GM18511 (cell line): Measurements from ENCODE around the gene JPH3.

ENCODE experiments used
- ATAC-seq: cut with Tn5 transposase; IDR thresholded peaks from one replicate; pipeline ENCODE4 v1.9.1; 2021; ENCODE audit warnings: mild to moderate bottlenecking, moderate library complexity; ENCODE audit not compliant: unreplicated experiment

The JPH3 gene

DNA sequence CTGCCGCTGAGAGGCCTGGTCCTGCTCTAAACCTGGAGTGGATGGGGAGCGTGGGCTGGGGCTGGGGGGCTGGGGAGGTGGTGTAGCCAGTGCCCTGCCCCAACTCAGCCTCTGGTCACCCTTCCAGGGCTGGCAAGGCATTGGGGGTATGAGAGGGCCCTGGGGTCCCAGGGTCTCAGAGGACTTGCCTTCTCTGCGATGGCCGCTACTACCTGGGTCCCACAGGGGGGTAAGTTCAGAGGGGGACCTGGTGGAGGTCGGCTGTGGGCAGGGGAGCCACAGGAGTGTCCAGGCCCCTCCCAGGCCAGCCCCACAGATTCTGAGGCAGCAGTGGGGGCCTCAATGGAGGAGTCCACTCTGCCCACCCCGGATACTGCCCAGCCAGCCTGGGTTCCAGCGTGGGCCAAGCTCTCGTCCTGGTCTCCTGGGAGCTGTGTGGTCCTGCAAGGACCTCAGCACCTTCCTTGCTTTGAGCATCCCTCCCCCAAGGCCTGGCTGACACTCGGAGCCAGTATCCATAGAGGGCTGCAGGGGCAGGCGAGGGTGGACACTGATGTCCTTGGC, 20.5 kb downstream of the JPH3 start:
- ATAC-seq = no peak

DNA sequence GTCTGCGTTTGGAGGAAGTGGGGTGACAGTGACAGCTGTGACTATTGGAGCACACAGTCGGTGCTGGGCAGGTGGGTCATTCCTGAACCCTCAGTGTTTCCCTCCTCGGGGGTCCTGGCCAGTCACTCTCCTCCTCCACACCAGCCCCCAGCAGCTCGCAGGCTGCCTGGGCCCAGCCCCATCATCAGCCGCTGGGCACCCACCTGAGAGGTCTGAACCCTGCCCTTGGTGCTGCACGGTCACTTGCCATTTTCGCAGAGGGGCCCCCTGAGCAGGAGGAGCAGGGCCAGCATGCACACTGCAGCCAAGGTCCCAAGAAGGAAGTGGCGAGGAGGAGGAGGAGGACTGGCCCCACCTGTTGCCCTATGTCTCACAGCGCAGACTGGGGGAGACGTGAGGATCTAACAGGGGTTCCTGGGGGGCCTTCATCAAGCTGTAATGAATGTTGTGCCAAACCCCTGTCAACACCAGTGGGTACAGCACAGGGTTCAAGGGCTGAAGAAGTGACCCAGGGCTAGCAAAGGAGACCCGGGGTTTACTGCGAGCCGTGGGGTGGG, 23.0 kb downstream of the JPH3 start:
- ATAC-seq = no peak

DNA sequence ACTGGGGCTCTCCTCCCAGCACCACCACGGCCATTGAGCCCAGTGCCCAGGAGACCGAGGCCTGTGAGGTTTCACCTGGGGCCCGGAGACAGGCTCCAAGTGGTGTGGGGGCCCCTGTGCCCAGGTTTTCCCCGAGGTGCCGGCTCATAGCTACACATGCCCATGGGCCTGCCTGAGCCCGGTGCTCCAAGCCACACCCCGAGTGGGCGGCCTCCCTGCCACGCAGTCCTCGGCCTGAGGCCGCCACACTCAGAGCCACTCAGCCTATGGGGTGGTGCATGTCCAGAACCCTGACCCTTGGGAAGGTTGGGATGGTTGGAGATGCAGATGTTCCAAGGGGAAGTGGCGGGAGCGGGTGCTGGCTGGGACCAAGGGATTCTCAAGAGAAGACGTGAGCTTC, 24.1 kb downstream of the JPH3 start:
- no peak for ATAC-seq

DNA sequence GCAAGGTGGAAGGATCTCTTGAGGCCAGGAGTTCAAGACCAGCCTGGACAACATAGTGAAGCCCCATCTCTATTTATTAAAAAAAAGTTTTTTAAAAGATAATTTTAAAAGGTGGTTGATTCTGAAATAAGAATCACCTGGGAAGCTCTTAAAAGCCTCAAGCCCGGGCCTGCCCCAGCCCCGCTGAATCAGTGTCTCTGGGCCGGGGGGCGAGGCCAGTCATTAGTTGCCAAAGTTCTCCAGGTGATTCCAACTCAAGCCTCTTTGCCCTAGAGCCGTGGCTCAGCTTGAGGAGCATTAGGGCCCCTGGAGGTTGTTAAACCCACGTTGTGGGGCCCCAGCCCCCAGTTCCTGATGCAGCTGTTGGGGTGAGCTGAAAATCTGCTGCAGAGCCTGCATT, 24.6 kb downstream of the JPH3 start:
- no peak for ATAC-seq

GRCh38 chr16:87627542-87628245, 25.4 kb downstream of the JPH3 start:
- no peak for ATAC-seq

GRCh38 chr16:87628246-87628923, 26.1 kb downstream of the JPH3 start:
- ATAC-seq = no peak

DNA sequence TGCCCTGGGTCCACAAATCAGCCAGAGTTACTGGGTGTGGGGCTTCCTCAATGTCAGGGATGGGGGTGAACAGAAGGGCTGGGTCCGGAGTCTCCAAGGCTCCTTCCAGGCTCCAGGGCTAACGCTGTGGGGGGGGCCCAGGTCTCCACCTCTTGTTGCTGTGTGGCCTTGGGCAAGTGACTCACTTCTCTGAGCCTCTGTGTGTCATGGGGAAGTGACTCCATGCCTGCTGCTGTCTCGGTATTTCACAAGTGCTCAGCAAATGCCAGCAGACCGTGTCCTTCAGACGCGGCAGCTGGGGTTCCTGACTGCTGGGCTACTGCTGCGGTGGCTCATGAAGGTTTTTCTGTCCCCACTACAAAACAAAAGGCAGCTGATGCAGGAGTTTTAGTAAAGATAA, 26.6 kb downstream of the JPH3 start:
- no peak for ATAC-seq

- no peak for ATAC-seq
Measured at GRCh38 chr16:87631067-87631466, 28.8 kb downstream of the JPH3 start.

GRCh38 chr16:87634411-87634810, 32.1 kb downstream of the JPH3 start:
- ATAC-seq = no peak

DNA sequence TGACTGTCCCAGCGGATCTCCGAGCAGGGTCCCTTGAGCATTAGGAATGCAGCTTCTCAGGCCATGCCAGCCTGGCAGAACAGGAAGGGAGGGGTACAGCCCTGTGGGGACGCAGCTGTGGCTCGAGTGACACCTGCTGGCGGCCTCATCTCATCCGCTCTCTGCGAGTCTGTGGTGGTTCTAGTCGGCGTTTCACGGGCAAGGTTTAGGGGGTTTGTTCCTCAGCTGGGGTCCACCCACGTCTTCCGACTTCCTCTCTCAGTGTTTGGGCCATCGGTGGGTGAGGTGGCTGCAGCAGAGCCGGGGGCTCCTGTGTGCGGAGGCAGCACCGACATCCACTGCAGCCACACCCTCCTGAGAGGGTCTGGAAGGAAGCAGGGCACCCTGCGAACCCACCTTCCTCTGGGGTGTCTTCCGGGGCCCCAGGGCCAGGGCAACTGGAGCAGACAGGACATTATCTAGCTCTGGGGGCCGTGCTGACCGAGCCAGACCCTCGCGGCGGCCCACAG, 33.3 kb downstream of the JPH3 start:
- ATAC-seq = no peak

DNA sequence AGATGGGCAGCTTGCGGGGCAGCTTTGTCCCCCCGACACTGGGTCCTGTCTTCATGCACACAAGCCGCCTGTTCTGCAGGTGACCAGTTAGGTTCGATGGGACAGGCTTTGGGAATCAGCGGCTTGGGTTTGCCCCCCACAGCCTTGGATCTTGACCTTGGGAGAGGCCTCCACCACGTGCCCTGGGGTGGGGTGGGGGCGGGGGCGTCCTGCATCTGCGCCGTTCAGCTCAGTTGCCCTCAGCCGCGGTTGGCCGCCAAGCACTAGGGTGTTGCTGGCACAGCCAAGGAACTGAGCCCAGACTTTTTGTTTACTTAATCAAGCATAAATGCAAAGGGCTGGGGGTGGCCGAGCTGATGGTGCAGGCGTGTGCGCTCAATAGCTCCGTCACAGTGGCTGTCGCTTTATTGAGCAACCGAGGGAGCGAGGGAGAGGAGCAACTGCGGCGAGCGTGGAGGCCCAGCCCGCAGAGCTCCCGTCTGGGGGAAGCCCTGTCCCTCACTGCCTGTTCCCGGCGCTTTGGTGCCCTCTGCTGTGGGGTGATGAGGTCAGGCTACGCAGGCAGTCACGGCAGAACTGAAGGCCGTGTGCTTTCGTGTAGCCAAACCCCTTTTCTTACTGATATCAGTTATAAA, 33.9 kb downstream of the JPH3 start:
- ATAC-seq = no peak

GRCh38 chr16:87636741-87637140, 34.4 kb downstream of the JPH3 start:
- no peak for ATAC-seq

- no peak for ATAC-seq
Measured at GRCh38 chr16:87637357-87637756, 35.0 kb downstream of the JPH3 start.

- ATAC-seq = no peak
Measured at GRCh38 chr16:87638736-87639135, 36.4 kb downstream of the JPH3 start.

- ATAC-seq = no peak
Measured at GRCh38 chr16:87641721-87642120, 39.4 kb downstream of the JPH3 start.

- ATAC-seq = no peak
Measured at GRCh38 chr16:87642491-87642890, 40.2 kb downstream of the JPH3 start.

- no peak for ATAC-seq
Measured at GRCh38 chr16:87644186-87644585, 41.9 kb downstream of the JPH3 start.

GRCh38 chr16:87644596-87644995, 42.3 kb downstream of the JPH3 start:
- no peak for ATAC-seq

- no peak for ATAC-seq
Measured at GRCh38 chr16:87645802-87646201, 43.5 kb downstream of the JPH3 start.

DNA sequence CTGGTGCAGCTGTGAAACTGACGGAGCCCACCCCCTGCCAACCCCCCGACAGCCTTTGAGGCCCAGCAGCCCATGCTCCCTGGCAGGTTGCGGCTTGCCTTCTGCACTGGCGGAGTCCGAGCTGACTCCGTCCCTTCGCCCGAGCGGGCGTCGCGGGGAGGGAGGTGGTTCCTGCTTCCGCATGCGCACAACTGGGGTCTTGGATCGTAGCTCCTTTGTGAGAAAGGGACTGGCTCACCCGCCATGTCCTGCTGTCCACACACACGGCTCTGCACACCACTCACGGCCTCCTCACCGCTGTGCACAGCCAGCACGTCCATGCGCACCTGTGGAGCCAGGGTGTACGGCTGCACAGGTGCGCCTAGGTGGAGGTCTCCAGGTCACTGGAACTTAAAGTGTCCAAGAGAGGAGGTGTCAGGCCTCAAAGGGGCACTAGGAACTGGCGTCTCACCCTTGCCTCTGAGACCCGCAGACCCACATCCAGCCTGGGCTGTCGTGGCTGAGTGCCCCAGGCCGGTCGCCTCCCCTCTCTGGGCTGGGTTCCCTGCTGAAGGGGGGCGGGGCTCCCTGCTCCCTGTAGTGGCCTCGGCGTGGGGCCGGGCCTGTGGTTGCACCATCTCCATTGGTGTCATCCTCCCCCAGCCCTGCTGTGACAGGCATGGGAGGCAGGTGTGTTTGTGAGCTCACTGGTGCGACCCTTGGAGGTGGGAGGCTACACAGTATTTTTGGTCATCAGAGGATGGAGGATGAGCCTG, 45.3 kb downstream of the JPH3 start:
- no peak for ATAC-seq

- no peak for ATAC-seq
Measured at GRCh38 chr16:87648236-87648635, 45.9 kb downstream of the JPH3 start.
